Ovary (tissue), 9 donors: Measurements from ENCODE around the gene AUTS2. TPM values are rescaled to one million over a fixed set of nuclear protein-coding genes. Genes with fewer than 3 reads are reported as not detected.

Source experiments
- DNase-seq, 5 donors: peaks; one replicate each; pipeline ENCODE4 v3.0.0-alpha.2; 2019 to 2020
- H3K27ac ChIP-seq, 2 donors: fragments of 200-600 bp; one replicate each; pipeline versions ENCODE4 v1.5.1 to v1.8.0; 2019 to 2022
- H3K27me3 ChIP-seq: fragments of 200-600 bp; one replicate; pipeline ENCODE4 v1.8.0; 2022
- H3K36me3 ChIP-seq: fragments of 200-600 bp; sonication (generic); one replicate; pipeline ENCODE4 v1.5.1; 2019
- H3K4me1 ChIP-seq: one replicate; pipeline ENCODE4 v1.8.1; 2013; ENCODE audit warnings: mild to moderate bottlenecking, moderate library complexity; ENCODE audit not compliant: insufficient read depth
- H3K4me3 ChIP-seq: fragments of 200-600 bp; sonication (generic); one replicate; pipeline ENCODE4 v1.5.1; 2017
- H3K9me3 ChIP-seq, 2 donors: fragments of 200-600 bp in 1 of 2; sonication (generic) in 1 of 2; one replicate each; pipeline versions ENCODE4 v1.5.1 to v1.8.1; 2013 to 2019; ENCODE audit warnings: mild to moderate bottlenecking in 1 of 2, moderate library complexity in 1 of 2
- EP300 ChIP-seq: sonication (generic); formaldehyde crosslinking; IDR thresholded peaks from one replicate; pipeline ENCODE4 v1.6.1; 2017; ENCODE audit warnings: antibody characterized with exemption
- POLR2A ChIP-seq: fragments of 450-650 bp; IDR thresholded peaks from one replicate; pipeline ENCODE4 v1.6.1; 2017; ENCODE audit warnings: antibody characterized with exemption, mild to moderate bottlenecking, moderate library complexity
- WGBS, 3 donors: extraction: QIAGEN DNeasy Blood & Tissue Kit in 1 of 3; methylation state at CpG; one replicate each; pipeline versions ENCODE4 v1.1.5 to v1.1.7; 2013 to 2017; 5-methylcytosine and 5-hydroxymethylcytosine counted together
- intact Hi-C, 4 donors: fragments of 100-400 bp; cut with DNase I; formaldehyde crosslinking; loops; one replicate each; pipeline versions ENCODE4 v1.11.0 to v1.15.1; 2022 to 2023
- polyA plus RNA-seq, 2 donors: library from polyadenylated mRNA; stranded (reverse); fragments of 200-250 nt in 1 of 2; fragments of 350-450 nt in 1 of 2; fragmentation: Illumina TruSeq in 1 of 2; extraction: RNeasy Lipid Tissue Mini Kit (QIAGEN cat#74804) in 1 of 2; gene quantifications; one replicate each; pipeline ENCODE4 v1.2.3, GENCODE V29; 2013 to 2014
- total RNA-seq, 7 donors: library from RNA; depleted of rRNA in 2 of 7; stranded (reverse); fragments of >200 nt in 2 of 7; fragmentation: NEBNext Ultra II Directional in 3 of 7; extraction: Animal tissue kit (Norgen Biotek cat#: 25700) in 3 of 7; gene quantifications; one replicate each; pipeline versions ENCODE4 v1.1.0 to v1.2.4, GENCODE V29; 2016 to 2023
- TF ChIP-seq, protein P1 (sequence below), 3 donors: fragments of 450-650 bp in 2 of 3; fragments of 200-600 bp in 1 of 3; IDR thresholded peaks; one replicate each; pipeline versions ENCODE4 v1.5.1 to v1.8.0; 2016 to 2022; ENCODE audit warnings: antibody characterized with exemption in 3 of 3, mild to moderate bottlenecking in 1 of 3
- donor health status: DM: no; HTN: no; CAD: no; lungs with moderate emphysema.
- donor health status: DM: no; HTN: no; CAD: no.
- donor health status: Bipolar disorder and iron deficiency.
- donor health status: DM: yes; HTN: yes; CAD: no.
- donor health status: DM: no; HTN: no; CAD: no.
- donor health status: DM: yes; HTN: yes; CAD: no.

The AUTS2 gene
- total and polyA plus RNA-seq, 9 donors = 18.3 to 60.9 (median 44.9) TPM

DNA sequence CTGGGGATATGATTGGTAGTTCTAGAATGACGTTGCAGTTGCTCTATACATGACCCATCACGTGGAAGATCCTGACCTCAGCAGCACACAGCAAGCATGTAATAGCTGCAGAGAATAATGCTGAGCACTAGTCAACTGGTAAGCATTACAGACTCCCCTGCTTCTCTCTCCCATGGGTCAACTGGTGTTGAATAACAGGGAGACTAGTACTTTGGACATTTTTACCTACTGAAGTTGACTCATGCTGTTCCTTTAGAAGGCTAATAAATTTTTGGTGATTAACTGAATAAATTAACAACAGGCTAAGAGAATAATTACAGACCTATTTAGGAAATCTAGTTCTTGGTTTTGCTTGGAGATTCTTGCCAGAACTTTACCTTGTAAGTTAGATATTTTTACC lies 234.1 kb downstream of the AUTS2 start:
- TF ChIP-seq POLR2A = no peak
- TF ChIP-seq, protein P1, sequence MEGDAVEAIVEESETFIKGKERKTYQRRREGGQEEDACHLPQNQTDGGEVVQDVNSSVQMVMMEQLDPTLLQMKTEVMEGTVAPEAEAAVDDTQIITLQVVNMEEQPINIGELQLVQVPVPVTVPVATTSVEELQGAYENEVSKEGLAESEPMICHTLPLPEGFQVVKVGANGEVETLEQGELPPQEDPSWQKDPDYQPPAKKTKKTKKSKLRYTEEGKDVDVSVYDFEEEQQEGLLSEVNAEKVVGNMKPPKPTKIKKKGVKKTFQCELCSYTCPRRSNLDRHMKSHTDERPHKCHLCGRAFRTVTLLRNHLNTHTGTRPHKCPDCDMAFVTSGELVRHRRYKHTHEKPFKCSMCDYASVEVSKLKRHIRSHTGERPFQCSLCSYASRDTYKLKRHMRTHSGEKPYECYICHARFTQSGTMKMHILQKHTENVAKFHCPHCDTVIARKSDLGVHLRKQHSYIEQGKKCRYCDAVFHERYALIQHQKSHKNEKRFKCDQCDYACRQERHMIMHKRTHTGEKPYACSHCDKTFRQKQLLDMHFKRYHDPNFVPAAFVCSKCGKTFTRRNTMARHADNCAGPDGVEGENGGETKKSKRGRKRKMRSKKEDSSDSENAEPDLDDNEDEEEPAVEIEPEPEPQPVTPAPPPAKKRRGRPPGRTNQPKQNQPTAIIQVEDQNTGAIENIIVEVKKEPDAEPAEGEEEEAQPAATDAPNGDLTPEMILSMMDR (IDR thresholded peaks at IDR 0.05) = no peak
- no peak for TF ChIP-seq EP300
- 76 to 80% (median 77%) methylated on average over 2 of the region's 2 CpGs for WGBS, 3 donors
- H3K36me3 ChIP-seq = no peaks in the 10 kb centered on the region
- no peaks in the 10 kb centered on the region for H3K9me3 ChIP-seq
- DNase-seq = no peak
- no peak overlapping the region for H3K27ac ChIP-seq
- intact Hi-C loops = no loop called here
- no peaks in the 10 kb centered on the region for H3K4me1 ChIP-seq
- H3K4me3 ChIP-seq = no peak overlapping the region
- H3K27me3 ChIP-seq = no peaks in the 10 kb centered on the region

DNA sequence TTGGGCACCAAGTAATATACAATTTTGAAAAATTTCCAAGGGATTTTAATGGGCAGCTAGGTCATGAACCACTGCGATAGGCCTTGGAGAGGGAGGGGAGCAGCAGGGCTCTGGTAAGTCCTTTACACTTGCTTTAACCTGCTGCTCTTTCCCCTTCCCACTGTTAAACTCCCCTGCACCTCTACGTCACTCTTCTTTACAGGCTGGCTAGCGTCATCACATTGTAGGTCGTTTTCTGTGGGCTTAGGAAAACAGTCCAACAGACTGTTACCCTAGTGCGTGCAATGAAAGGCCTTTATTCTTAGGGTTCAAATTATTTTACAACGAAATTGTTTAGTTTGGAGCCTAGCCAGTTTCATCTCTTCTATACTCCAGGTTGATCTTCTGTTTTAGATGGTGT lies 235.7 kb downstream of the AUTS2 start:
- Histone ChIP-seq H3K36me3 (no peaks in the 10 kb centered on the region), H3K9me3 (no peaks in the 10 kb centered on the region), H3K27ac (no peak overlapping the region), H3K4me3 (no peak overlapping the region), H3K27me3 (no peaks in the 10 kb centered on the region), H3K4me1 (no peaks in the 10 kb centered on the region)
- DNase-seq = no peak
- whole genome bisulfite sequencing, 3 donors = 86 to 88% (median 87%) methylated on average over 6 of the region's 6 CpGs
- TF ChIP-seq, protein P1 (IDR thresholded peaks at IDR 0.05) = no peak
- no peak for TF ChIP-seq POLR2A
- intact Hi-C loops = no loop called here

DNA sequence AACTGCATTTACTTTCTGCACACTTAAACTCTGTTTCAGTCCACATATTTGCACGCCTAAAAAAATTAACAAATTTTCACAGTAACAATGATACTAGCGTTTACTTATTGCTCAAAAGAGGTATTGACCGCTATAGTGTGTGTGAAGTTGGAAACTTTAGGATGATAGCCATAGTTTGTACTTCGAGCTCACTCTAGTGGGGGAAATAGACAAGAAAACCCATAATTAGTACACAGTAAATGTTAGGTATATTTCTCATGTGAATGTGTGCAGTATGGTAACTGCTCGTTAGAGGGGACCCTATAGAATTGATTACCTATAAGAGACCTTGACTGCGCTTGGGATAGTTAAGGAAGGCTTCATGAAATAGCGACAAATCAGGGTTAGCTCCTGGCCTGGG lies 238.4 kb downstream of the AUTS2 start:
- intact Hi-C loops = no loop called here
- WGBS, 3 donors = 94 to 95% (median 94%) methylated on average over 7 of the region's 7 CpGs
- no peak for TF ChIP-seq EP300
- TF ChIP-seq, protein P1 (IDR thresholded peaks at IDR 0.05) = no peak
- TF ChIP-seq POLR2A = no peak
- no peak overlapping the region for H3K27ac ChIP-seq
- no peak for DNase-seq
- H3K36me3 ChIP-seq = no peaks in the 10 kb centered on the region
- H3K27me3 ChIP-seq = no peaks in the 10 kb centered on the region
- no peaks in the 10 kb centered on the region for H3K9me3 ChIP-seq
- no peak overlapping the region for H3K4me3 ChIP-seq
- H3K4me1 ChIP-seq = peaks cover 1% of the 10 kb centered on the region

DNA sequence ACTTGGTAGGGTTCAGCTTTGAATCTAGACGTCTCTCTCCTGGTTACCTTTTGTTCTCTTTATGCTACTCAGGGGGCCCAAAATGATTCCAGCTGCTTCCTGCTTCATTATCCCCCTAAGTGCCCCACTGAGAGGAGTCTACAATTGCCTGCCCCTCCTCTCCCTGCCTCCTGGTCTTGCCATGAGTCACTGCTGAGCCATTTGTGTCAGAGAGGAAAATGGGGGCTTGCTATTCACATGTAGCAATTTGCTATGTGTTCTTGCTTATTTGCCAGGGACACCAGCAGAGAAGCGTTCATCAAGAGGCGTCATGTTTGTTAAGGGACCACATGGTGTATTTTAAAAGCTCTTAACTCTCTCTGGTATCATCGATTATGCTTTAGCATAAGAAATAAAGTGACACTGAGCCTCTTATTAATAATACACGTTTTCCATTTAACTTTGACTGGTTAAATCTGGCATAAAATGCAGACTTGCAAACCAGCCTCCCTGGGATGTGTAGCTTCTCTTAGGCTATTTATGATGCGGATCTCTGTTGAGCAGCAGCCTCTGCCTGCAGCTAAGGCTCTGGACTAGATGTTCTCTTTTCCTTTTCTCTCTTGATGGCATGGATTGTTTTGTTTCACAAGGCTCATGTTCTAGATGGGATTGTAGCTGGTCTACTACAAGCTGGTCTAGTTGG lies 239.3 kb downstream of the AUTS2 start:
- peaks cover 1% of the 10 kb centered on the region for H3K4me1 ChIP-seq
- 74 to 81% (median 77%) methylated on average over 6 of the region's 6 CpGs for WGBS, 3 donors
- H3K27me3 ChIP-seq = no peaks in the 10 kb centered on the region
- DNase-seq = no peak
- H3K27ac ChIP-seq = no peak overlapping the region
- H3K36me3 ChIP-seq = no peaks in the 10 kb centered on the region
- TF ChIP-seq EP300 = no peak
- TF ChIP-seq, protein P1 (IDR thresholded peaks at IDR 0.05) = no peak
- TF ChIP-seq POLR2A = no peak
- no peak overlapping the region for H3K4me3 ChIP-seq
- H3K9me3 ChIP-seq = no peaks in the 10 kb centered on the region
- intact Hi-C loops = no loop called here
